K562 treated with DMSO at 1 percent for 12 hours (cell line): Measurements from ENCODE around the gene ZNG1A. TPM values are rescaled to one million over a fixed set of nuclear protein-coding genes. Genes with fewer than 3 reads are reported as not detected.

Source experiments
- total RNA-seq: library from RNA; unstranded; fragments of 300-600 nt; gene quantifications from 2 replicates; pipeline ENCODE4 v1.2.3, GENCODE V29; 2022; ENCODE audit not compliant: insufficient read depth

Gene ZNG1A
- total RNA-seq: 7.3 and 16.2 TPM in 2 replicates

DNA sequence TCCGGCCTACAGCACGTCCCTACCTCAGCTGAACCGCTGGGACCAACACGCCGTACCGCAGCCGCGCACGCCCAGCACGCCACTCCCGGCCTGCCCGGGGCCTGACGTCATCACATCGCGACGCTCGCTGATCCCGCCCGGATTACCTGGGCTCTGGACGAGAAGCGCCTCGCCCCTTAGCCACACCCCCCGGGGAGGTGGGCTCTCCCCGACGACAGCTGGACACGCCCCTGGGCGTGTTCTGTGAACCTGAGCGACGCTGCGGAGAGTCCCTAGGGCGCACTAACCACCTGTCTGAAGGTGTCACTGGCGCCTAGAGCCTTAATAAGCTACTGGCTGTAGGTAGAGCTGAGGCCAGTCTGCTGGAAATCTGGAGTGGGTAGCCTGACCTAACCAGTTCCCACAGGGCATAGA is at the start of gene ZNG1A:
Gene ZNG1A, minus strand, starts transcription at position 87 of the 414 bp plus-strand sequence. CDS start 87 bp downstream, outside the sequence.

DNA sequence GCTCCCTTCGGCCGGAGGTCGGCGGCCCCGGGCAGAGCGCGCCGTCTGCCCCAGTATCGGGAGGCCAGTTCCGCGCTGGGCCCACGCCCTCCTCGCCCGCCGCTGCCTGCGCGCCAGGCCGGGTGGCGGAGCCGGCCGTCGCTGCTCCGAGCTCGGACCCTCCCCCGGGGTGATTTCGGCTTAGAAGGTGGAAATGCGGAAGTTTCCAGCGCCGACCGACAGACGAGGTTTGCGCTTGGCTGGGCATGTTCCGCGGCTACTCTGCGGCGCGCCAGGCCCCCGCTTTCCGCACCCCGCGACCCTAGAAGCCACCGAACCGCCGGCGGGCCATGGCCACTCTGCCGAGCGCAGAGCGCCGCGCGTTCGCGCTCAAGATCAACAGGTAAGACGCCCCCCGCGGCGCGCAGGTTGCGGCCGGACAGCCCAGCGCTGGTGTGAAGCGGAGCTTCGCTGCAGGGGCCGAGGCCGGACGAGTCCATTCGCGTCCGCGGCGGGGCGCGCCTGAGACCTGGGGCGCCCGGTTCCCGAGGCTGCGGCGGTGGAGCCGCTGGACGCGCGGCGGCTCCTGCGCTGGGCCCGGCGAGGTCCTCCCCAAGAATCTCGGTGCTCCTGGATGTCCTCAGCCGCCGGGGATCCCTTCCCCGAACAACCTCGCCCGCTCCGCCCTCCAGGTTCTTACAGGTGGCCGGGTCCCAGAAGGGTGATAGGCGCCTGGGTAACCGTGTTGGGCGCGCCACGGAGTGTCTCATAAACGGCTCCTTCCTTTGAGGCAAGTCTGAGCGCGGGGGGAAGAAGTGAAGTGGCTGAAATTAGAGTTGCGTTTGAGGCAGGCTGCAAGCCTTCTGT is 36.0 kb upstream of the ZNG1A start, which contains the start of gene DOCK8:
Gene DOCK8, plus strand, starts transcription at position 218 of the 846 bp plus-strand sequence. Its CDS starts 112 bp downstream, at position 330.

DNA sequence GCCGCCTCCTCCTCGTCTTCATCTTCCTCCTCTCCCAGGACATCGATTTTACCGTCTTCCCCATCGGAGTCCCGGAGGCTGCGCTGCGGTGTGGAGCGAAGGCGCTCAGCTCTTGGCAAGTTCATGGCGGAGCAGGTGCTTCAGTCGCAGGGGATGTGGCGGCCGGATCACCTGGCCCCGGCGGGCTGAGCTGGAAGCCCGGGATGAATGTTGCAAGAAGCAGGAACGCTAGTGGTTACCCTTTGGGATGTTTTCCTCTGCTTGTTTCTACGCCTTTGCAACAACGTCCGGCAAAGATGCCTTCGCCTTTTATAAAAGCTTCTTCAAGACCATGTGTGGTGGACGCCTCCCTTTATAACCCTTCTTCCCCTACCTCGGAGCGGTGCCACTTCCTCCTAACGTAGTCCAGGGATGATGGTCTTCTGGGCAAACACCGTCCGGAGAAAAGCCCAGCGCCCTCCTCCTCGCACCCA is 60.8 kb downstream of the ZNG1A start, which contains the start of gene FOXD4:
Gene FOXD4, minus strand, starts transcription at position 423 of the 473 bp plus-strand sequence. Its CDS starts 298 bp downstream, at position 125.

Other genes starting within 250 kb of the ZNG1A start
- gene WASHC1, start 149.6 kb downstream of the ZNG1A start, total RNA-seq: 7.4 and 9.6 TPM in 2 replicates
- 0.57 and 1.7 TPM in 2 replicates for gene FOXD4, start 60.6 kb downstream of the ZNG1A start, total RNA-seq
- gene DOCK8, start 35.8 kb upstream of the ZNG1A start, total RNA-seq: 12.4 and 48.6 TPM in 2 replicates